Measurements from ENCODE around the gene SGMS1.

DNA sequence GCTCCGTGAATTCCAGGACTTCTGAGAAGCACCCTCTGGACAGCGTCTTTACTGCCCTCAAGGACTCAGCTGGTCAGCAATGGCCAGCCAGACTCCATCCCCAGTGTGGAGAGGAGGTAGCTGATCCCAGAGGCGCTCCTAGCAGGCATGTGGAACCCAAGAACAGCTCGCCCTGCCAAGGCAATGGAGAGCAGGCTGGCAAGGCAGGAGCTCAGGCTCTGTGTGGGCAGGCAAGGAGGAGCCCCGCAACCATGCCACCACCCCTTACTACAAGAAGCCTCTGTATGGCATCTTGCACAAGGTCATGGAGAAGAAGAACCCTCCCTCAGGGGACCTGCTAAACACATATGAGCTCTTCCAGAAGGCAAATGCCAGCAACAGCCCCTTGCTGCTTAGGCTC, 34.4 kb upstream of the SGMS1 start:
- TF ChIP-seq, protein P1, sequence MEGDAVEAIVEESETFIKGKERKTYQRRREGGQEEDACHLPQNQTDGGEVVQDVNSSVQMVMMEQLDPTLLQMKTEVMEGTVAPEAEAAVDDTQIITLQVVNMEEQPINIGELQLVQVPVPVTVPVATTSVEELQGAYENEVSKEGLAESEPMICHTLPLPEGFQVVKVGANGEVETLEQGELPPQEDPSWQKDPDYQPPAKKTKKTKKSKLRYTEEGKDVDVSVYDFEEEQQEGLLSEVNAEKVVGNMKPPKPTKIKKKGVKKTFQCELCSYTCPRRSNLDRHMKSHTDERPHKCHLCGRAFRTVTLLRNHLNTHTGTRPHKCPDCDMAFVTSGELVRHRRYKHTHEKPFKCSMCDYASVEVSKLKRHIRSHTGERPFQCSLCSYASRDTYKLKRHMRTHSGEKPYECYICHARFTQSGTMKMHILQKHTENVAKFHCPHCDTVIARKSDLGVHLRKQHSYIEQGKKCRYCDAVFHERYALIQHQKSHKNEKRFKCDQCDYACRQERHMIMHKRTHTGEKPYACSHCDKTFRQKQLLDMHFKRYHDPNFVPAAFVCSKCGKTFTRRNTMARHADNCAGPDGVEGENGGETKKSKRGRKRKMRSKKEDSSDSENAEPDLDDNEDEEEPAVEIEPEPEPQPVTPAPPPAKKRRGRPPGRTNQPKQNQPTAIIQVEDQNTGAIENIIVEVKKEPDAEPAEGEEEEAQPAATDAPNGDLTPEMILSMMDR (IDR thresholded peaks at IDR 0.05) = no peak
- no peak for TF ChIP-seq ZFX (IDR thresholded peaks at IDR 0.05; ENCODE audit: borderline replicate concordance)
